Stimulated activated CD4-positive, alpha-beta T cell treated with anti-CD3 and anti-CD28 coated beads, Interleukin-4, amount 100 ng/mL, for 1 hour (primary cell): ENCODE data around the gene CCHCR1.
"Not testable (repeated sequence)": the region's sequence is repeated elsewhere in the genome, so short reads cannot be mapped to it uniquely, and the experiment has no call there.

Source experiments
- DNase-seq: peaks from one replicate; pipeline ENCODE4 v3.0.0-alpha.2; 2020

Gene CCHCR1

DNA sequence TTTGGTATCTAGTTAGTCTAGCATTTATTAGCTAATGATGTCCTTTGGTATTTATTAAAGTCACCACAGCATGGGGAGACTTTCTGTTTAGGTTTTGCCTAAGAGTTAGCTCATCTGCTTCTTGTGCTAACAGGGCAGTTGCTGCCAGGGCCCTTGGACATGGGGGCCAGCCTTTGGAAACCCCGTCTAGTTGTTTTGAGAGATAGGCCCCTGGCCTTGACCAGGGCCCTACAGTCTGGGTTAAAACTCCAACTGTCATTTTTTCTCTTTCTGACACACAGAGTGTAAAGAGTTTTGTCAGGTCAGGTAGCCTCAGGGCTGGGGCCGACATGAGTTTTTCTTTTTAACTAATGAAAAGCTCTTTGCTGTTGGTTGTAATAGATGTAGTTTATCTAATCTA lies 25.7 kb upstream of the CCHCR1 start:
- DNase-seq, result not testable (repeated sequence)

DNA sequence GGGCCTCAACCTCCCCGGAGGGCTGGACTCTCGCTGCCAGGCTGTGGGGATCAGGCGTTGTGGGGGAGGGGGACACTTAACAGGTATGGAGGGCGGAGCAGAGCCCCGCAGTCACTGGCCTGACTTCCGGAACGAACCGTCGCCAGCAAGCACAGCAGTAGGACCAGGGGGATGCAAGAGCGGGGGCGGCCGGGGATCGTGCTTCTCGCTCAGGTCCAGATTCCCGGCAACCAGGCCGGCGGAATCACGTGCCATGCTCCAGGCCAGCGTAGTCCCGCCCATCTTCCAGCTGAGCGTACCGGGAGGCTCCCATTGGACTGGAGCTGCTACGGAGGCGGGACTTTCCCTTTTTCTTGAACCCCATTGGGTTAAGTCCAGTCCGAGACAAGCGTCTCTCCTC lies 22.9 kb upstream of the CCHCR1 start:
- peak; percentile 47 for DNase-seq

- DNase-seq, result no peak
These were observed 22.3 kb upstream of the CCHCR1 start for GRCh38 chr6:31179896-31180295.

- no peak for DNase-seq
These were observed 21.4 kb upstream of the CCHCR1 start for GRCh38 chr6:31179042-31179386.

- no peak for DNase-seq
These were observed 20.8 kb upstream of the CCHCR1 start for GRCh38 chr6:31178143-31179041.

DNA sequence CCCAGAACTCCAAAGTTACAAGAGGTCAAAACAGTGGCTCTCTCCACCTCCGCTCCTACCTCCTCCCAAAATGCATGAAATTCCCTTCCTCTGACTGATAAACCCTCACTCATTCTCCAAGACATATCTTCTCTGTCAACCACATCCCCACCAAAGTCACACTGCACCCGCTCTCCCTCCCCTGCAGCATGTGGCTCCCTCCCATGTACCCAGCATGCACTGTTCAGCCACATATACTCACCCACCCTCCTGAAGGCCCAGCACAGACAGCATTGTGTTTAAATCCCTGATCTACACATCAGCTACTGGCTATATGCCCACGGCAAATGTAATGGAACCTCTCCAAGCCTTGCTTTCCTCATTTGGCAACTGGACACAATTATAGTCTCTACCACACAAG lies 18.4 kb upstream of the CCHCR1 start:
- DNase-seq, result no peak

GRCh38 chr6:31174378-31174777 lies 16.8 kb upstream of the CCHCR1 start:
- DNase-seq, result no peak

DNA sequence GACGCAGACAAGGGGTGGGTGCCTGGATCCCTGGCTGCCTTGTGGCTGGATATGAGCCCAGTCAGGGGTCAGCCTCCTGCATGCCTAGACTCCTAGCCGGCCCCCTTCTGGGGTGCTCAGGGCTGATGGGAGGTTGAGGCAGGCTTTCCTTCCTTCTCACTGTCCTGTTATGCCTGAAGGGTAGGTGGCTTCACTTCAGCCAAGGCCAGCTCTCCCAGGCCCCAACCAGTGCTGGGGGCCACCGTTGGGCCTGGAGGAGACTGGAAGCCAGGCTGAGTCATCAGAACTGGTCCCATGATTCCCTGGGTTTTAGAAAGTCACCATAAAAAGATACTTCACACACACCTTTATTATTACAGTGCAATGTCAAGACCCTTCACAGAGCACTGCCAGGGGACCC lies 15.8 kb upstream of the CCHCR1 start:
- no peak for DNase-seq

DNA sequence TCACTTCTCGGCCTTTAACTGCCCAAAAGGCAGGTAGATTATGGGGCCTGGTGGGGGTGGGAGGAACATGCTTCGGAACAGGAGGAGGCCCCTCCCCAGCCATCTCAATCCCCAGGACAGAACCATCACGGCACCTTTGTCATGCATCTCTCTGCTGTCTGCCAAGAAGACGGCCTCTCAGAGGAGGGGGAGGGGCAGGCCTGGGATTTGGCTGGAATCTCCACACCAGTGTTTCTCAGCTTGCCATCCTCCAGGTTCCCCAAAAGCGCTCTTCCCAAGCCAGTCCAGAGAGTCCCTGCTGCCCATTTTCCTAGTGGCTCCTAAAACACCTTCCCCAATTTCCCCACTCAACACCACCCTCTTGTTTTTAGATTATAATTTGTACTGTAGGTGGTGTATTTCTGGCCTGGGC lies 15.4 kb upstream of the CCHCR1 start:
- no peak for DNase-seq

DNA sequence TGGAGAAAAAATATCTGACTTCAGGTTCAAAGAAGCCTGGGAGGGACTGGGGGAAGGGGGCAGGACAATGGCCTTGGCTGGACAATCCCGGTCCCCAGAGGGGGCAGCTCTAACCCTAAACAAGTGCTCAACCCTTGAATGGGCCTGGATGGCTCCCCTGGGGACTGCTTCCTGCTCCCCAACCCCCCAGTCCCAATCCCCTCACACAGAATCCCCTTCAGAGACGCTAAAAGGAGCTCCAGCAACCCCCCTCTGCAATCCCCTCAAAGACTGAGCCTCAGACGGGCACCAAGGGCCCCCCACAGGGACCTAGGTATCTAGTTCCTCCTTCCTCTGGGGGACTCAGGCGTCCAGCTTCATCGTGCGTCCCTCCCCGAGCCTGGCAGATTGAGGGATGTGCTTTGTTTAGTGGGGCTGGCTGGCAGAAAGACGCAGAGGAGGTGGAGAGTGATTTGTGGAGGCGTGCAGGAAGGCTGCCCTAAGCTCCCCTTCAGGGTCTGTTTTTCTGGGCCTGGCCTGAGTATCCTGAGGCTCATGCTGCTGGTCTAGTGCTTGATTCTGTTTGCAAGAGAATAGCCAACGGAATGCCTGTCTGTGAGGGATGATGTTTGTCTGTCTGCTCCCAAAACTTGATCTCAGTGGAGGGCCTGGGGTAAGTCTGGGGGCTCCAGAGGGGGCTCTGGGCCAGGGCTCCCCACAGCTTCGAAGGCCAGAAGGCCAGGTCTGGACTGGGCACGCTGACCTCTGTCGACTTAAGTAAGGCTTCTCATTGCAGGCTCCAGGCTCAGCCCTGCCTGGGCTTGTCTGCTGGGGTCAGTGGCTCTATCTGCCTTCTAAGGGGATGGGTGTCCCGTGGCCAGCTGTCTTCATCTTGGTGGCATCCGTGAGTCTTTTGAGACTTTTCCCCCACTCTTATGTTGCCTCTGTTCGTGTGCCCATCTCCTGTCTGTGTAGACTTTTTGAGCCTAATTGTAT lies 14.6 kb upstream of the CCHCR1 start:
- no peak for DNase-seq

DNA sequence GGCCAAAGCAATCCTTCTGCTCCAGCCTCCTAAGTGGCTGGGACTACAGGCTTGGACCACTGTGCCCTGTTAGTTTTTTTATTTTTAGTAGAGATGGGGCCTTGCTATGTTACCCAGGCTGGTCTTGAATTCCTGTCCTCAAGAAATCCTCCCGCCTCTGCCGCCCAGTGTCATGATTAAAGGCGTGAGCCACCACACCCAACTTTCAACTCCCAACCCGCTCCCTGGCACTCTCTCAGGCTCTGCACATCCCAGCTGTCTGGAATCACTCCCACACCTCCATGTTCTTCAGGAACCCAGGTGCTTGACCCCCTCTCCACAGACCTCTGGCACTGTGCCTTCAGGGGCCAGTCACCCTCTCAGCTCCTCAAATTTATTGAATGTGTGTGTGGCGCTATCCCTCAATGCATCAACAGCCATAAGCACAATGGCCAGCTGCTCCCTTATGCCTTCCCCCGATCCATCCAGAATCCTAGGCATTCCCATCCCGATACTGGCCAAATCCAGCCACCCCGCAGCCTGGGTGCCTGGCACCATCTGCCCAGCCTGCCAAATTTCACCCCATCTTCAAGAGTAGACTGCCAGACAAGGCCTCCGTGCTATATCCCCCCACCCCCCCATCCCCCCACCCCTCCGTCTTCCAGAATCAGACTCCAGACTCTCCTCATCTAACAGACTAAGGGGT lies 13.5 kb upstream of the CCHCR1 start:
- DNase-seq, result no peak

- no peak for DNase-seq
These were observed 12.9 kb upstream of the CCHCR1 start, which contains the start of gene POU5F1 for GRCh38 chr6:31170600-31170881. Gene POU5F1, minus strand, starts transcription at chr6:31170682. Its CDS starts 62 bp downstream, at chr6:31170620.

DNA sequence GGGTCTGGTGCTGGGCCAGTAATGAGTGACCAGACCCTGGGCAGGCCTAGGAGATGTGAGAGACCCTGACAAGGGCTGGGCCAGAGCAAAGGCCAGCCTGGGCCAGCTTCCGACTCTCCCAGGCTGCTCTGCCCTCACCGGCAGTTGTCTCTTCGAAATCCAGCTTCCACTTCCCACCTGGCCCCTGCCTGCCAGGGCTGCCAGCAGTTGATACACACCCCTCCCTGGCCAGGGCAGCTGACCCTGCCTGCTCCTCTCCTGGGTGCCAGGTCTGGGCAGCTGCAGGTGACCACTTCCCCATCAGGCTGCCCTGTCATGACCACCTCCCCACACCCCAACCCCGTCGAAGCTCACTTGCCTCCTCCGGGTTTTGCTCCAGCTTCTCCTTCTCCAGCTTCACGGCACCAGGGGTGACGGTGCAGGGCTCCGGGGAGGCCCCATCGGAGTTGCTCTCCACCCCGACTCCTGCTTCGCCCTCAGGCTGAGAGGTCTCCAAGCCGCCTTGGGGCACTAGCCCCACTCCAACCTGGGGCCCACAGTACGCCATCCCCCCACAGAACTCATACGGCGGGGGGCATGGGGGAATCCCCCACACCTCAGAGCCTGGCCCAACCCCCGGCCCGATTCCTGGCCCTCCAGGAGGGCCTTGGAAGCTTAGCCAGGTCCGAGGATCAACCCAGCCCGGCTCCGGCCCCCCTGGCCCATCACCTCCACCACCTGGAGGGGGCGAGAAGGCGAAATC lies 12.4 kb upstream of the CCHCR1 start:
- not testable (repeated sequence) for DNase-seq

- DNase-seq, result no peak
These were observed 11.7 kb upstream of the CCHCR1 start for GRCh38 chr6:31169123-31169857.

DNA sequence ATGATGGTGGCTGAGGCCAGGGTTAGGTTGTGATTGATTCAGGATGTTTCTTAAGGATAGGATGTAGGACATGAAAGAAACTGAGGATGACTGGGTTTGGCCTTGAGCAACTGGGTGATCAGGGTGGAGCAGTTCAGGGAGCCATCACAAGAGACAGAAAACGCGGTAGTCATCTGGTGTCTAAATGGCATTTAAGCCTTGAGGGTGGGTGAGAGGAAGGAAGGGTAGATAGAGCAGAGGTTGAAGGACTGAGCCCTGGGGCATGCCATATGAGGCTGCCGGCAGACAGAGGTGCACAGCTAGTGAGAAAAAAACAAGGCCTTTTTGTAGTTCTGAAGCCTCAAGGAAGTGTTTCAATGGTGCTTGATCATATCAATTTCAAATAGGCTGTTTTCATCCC lies 11.0 kb upstream of the CCHCR1 start:
- no peak for DNase-seq

DNA sequence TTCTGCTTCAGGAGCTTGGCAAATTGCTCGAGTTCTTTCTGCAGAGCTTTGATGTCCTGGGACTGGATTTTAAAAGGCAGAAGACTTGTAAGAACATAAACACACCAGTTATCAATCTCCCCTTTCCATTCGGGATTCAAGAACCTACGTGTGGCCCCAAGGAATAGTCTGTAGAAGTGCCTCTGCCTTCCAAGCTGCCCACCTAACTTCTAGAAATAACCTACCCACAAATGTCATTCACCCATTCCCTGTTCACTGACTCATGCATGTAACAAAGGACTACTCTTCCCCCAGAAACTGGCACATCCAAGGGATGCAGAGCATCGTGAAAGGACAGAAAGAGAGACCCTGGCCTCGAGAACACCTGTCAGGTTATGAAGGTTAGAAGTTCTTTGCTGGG lies 8.4 kb upstream of the CCHCR1 start:
- no peak for DNase-seq

- not testable (repeated sequence) for DNase-seq
These were observed 7.6 kb upstream of the CCHCR1 start for GRCh38 chr6:31165064-31165832.

- DNase-seq, result not testable (repeated sequence)
These were observed 7.0 kb upstream of the CCHCR1 start for GRCh38 chr6:31164475-31165063.

DNA sequence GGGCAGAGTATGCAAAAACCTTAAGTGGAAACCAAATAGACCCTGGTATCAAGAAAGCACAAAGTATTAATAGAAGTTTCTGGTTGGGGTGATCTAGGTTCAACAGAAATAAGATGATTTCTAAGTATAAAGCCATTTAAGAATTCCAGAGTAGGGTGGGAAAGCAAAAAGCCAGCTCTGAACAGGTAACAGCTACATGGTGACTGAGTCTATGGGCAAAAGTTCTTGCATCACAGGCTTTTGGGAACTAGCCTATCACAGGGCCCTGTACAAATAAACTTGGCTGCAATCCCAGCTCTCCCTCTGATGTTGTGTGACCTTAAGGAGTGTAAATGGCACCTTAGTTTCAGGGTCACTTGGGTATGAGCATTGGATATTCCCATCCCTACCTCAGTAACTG lies 6.3 kb upstream of the CCHCR1 start:
- DNase-seq, result no peak

DNA sequence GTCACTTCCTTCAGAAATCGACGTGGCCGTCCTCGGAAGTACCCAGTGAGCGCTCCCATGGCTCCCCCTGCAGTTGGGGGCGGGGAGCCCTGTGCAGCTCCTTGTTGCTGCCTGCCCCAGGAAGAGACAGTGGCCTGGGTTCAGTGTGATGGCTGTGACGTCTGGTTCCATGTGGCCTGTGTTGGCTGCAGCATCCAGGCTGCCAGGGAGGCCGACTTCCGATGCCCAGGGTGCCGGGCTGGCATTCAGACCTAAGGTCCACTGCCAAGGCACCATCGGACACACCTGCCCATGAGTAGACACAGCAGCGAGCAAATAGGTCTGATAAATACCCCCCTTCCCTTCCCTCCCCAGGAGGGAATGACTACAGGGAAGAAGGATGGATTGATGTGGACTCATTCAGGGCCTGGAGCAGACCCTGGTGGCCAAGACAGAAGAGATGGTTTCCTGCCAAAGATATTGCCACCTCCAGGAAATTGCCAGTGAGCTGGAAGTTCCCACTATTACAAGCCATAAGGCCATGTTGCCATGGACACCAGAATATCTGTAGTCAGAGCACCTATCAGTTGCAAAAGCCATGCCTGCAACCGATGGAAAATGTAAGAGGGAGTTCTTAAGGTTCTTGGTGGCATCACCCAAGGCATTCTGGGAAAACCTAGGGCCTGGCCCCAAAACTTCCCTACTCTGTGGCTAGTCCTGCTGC lies 5.0 kb upstream of the CCHCR1 start:
- DNase-seq, result no peak
